ENCODE measurements around the gene KNL1. TPM values are rescaled to one million over a fixed set of nuclear protein-coding genes. Genes with fewer than 3 reads are reported as not detected.

Gene KNL1
- total and polyA plus RNA-seq, 4 donors: 1.5 to 38.5 (median 2.9) TPM

GRCh38 chr15:40598672-40599071 is 4.6 kb downstream of the KNL1 start:
- DNase-seq (ENCODE audit: low spot score): no peak
- Histone ChIP-seq H3K9me3 (ENCODE audit: control insufficient read depth in 4 of 4, low read length in 3 of 4) (no peaks in the 10 kb centered on the region), H3K9ac (ENCODE audit: low read depth in 1 of 2, low read length in 2 of 2) (no peak overlapping the region), H3K4me1 (ENCODE audit: control insufficient read depth in 4 of 4, insufficient read depth in 4 of 4, low read length in 3 of 4) (peaks cover 0 to 13% (median 9%) of the 10 kb centered on the region in 4 donors), H3K4me3 (ENCODE audit: low read depth in 1 of 3, low read length in 3 of 3) (no peak overlapping the region), H3K36me3 (ENCODE audit: control insufficient read depth in 4 of 4, insufficient read depth in 3 of 4, low read depth in 1 of 4, low read length in 3 of 4) (no peaks in the 10 kb centered on the region), H3K27me3 (ENCODE audit: control insufficient read depth in 4 of 4, insufficient read depth in 4 of 4, low read length in 3 of 4) (no peaks in the 10 kb centered on the region), H3K27ac (ENCODE audit: low read depth in 1 of 2, low read length in 2 of 2) (no peak overlapping the region)
- TF ChIP-seq JUND (IDR thresholded peaks at IDR 0.05) (no peak), TAF1 (conservative IDR thresholded peaks at IDR 0.05) (no peak), HNF4A (conservative IDR thresholded peaks at IDR 0.05) (no peak), NR2F2 (IDR thresholded peaks at IDR 0.05) (no peak)
- 85% methylated on average over 4 of the region's 4 CpGs for WGBS

- no peaks in the 10 kb centered on the region for H3K9me3 ChIP-seq (ENCODE audit: control insufficient read depth in 4 of 4, low read length in 3 of 4)
- H3K9ac ChIP-seq (ENCODE audit: low read depth in 1 of 2, low read length in 2 of 2): no peak overlapping the region
- H3K4me3 ChIP-seq (ENCODE audit: low read depth in 1 of 3, low read length in 3 of 3): no peak overlapping the region
- 96% methylated on average over 12 of the region's 12 CpGs for WGBS
- H3K4me1 ChIP-seq (ENCODE audit: control insufficient read depth in 4 of 4, insufficient read depth in 4 of 4, low read length in 3 of 4): no peaks in the 10 kb centered on the region
- H3K36me3 ChIP-seq (ENCODE audit: control insufficient read depth in 4 of 4, insufficient read depth in 3 of 4, low read depth in 1 of 4, low read length in 3 of 4): no peaks in the 10 kb centered on the region
- no peak overlapping the region for H3K27ac ChIP-seq (ENCODE audit: low read depth in 1 of 2, low read length in 2 of 2)
- no peak for TF ChIP-seq HNF4G (IDR thresholded peaks at IDR 0.05)
- no peak for TF ChIP-seq TAF1 (conservative IDR thresholded peaks at IDR 0.05)
- no peak for TF ChIP-seq REST (IDR thresholded peaks at IDR 0.05)
- TF ChIP-seq YY1 (IDR thresholded peaks at IDR 0.05): no peak
- TF ChIP-seq CTCF (IDR thresholded peaks at IDR 0.05; ENCODE audit: low read depth, low read length, missing input control): no peak
- no peak for TF ChIP-seq MAX (IDR thresholded peaks at IDR 0.05)
- no peak for TF ChIP-seq ATF3 (IDR thresholded peaks at IDR 0.05)
- TF ChIP-seq EGR1 (IDR thresholded peaks at IDR 0.05; ENCODE audit: low read depth in 2 of 2): no peak
- no peak for TF ChIP-seq FOXA1 (IDR thresholded peaks at IDR 0.05)
- no peaks in the 10 kb centered on the region for H3K27me3 ChIP-seq (ENCODE audit: control insufficient read depth in 4 of 4, insufficient read depth in 4 of 4, low read length in 3 of 4)
- DNase-seq (ENCODE audit: low spot score): no peak
These were observed 6.9 kb downstream of the KNL1 start for GRCh38 chr15:40600956-40601355.

- Histone ChIP-seq H3K4me1 (ENCODE audit: control insufficient read depth in 4 of 4, insufficient read depth in 4 of 4, low read length in 3 of 4) (no peaks in the 10 kb centered on the region), H3K27me3 (ENCODE audit: control insufficient read depth in 4 of 4, insufficient read depth in 4 of 4, low read length in 3 of 4) (no peaks in the 10 kb centered on the region), H3K9me3 (ENCODE audit: control insufficient read depth in 4 of 4, low read length in 3 of 4) (no peaks in the 10 kb centered on the region), H3K36me3 (ENCODE audit: control insufficient read depth in 4 of 4, insufficient read depth in 3 of 4, low read depth in 1 of 4, low read length in 3 of 4) (no peaks in the 10 kb centered on the region), H3K4me3 (ENCODE audit: low read depth in 1 of 3, low read length in 3 of 3) (no peak overlapping the region), H3K27ac (ENCODE audit: low read depth in 1 of 2, low read length in 2 of 2) (no peak overlapping the region), H3K9ac (ENCODE audit: low read depth in 1 of 2, low read length in 2 of 2) (no peak overlapping the region)
- DNase-seq (ENCODE audit: low spot score): no peak
- no peak for TF ChIP-seq TAF1 (conservative IDR thresholded peaks at IDR 0.05)
- TF ChIP-seq HNF4G (IDR thresholded peaks at IDR 0.05): no peak
- TF ChIP-seq CTCF (IDR thresholded peaks at IDR 0.05; ENCODE audit: low read depth, low read length, missing input control): no peak
- no peak for TF ChIP-seq YY1 (IDR thresholded peaks at IDR 0.05)
- no peak for TF ChIP-seq ATF3 (IDR thresholded peaks at IDR 0.05)
- no peak for TF ChIP-seq NR2F2 (IDR thresholded peaks at IDR 0.05)
- no peak for TF ChIP-seq ZBTB33 (IDR thresholded peaks at IDR 0.05)
- TF ChIP-seq GABPA (IDR thresholded peaks at IDR 0.05 in 1 of 2, conservative IDR thresholded peaks at IDR 0.05 in 1 of 2): no peak
These were observed 9.9 kb downstream of the KNL1 start for GRCh38 chr15:40603935-40604334.
